GM23248 (cell line): ENCODE results near the gene GLYR1. TPM values are rescaled to one million over a fixed set of nuclear protein-coding genes. Genes with fewer than 3 reads are reported as not detected.
"Not testable (repeated sequence)": the region's sequence is repeated elsewhere in the genome, so short reads cannot be mapped to it uniquely, and the experiment has no call there.

Experiments
- DNase-seq: peaks from one replicate; pipeline ENCODE4 v3.0.0-alpha.2; 2015
- H2AFZ ChIP-seq: fragments of 200-600 bp; sonication (generic); 2 replicates; pipeline ENCODE4 v1.6.1; 2016; ENCODE audit warnings: antibody characterized with exemption
- H3F3A ChIP-seq: fragments of 200-600 bp; sonication (generic); 2 replicates; pipeline ENCODE4 v1.6.1; 2016; ENCODE audit warnings: mild to moderate bottlenecking, antibody characterized with exemption, mixed run types; ENCODE audit not compliant: insufficient read depth
- H3K27ac ChIP-seq: fragments of 200-600 bp; sonication (generic); 2 replicates; pipeline ENCODE4 v1.5.1; 2016; ENCODE audit warnings: mild to moderate bottlenecking
- H3K27me3 ChIP-seq: fragments of 200-600 bp; sonication (generic); replicated peaks from 2 replicates; pipeline ENCODE4 v1.6.1; 2016; ENCODE audit warnings: mild to moderate bottlenecking; ENCODE audit not compliant: insufficient read depth
- H3K36me3 ChIP-seq: fragments of 200-600 bp; sonication (generic); 2 replicates; pipeline ENCODE4 v1.6.1; 2016; ENCODE audit warnings: low read depth, mild to moderate bottlenecking
- H3K4me1 ChIP-seq: fragments of 200-600 bp; sonication (generic); 2 replicates; pipeline ENCODE4 v1.6.1; 2016; ENCODE audit warnings: mild to moderate bottlenecking; ENCODE audit not compliant: insufficient read depth
- H3K4me2 ChIP-seq: fragments of 200-600 bp; sonication (generic); one replicate; pipeline ENCODE4 v1.6.1; 2016; ENCODE audit warnings: mild to moderate bottlenecking; ENCODE audit not compliant: unreplicated experiment
- H3K4me3 ChIP-seq: fragments of 200-600 bp; sonication (generic); 2 replicates; pipeline ENCODE4 v1.5.1; 2016; ENCODE audit warnings: mild to moderate bottlenecking
- H3K79me2 ChIP-seq: fragments of 200-600 bp; sonication (generic); 2 replicates; pipeline ENCODE4 v1.6.1; 2016; ENCODE audit warnings: mild to moderate bottlenecking; ENCODE audit not compliant: insufficient read depth
- H3K9ac ChIP-seq: fragments of 200-600 bp; sonication (generic); 2 replicates; pipeline ENCODE4 v1.6.1; 2016; ENCODE audit warnings: mild to moderate bottlenecking
- H3K9me2 ChIP-seq: fragments of 200-600 bp; sonication (generic); 2 replicates; pipeline ENCODE4 v1.6.1; 2016; ENCODE audit warnings: mixed run types, mild to moderate bottlenecking, moderate library complexity; ENCODE audit not compliant: insufficient read depth
- H3K9me3 ChIP-seq: fragments of 200-600 bp; sonication (generic); one replicate; pipeline ENCODE4 v1.6.1; 2017; ENCODE audit warnings: low read depth
- H4K20me1 ChIP-seq: fragments of 200-600 bp; sonication (generic); 2 replicates; pipeline ENCODE4 v1.6.0; 2016; ENCODE audit not compliant: insufficient read depth
- EZH2 ChIP-seq: fragments of 200-600 bp; sonication (generic); IDR thresholded peaks from 2 replicates; pipeline ENCODE4 v1.6.1; 2018; ENCODE audit warnings: antibody characterized with exemption, mild to moderate bottlenecking; ENCODE audit not compliant: insufficient read depth, poor library complexity, severe bottlenecking
- EZH2phosphoT487 ChIP-seq: fragments of 200-600 bp; sonication (generic); IDR thresholded peaks from 2 replicates; pipeline ENCODE4 v1.6.1; 2018; ENCODE audit warnings: antibody characterized with exemption, moderate library complexity, mild to moderate bottlenecking, low read depth; ENCODE audit not compliant: insufficient read depth
- WGBS, 2 experiments: methylation state at CpG; one replicate each; pipeline ENCODE4 v1.1.6; 2015 to 2017; ENCODE audit warnings: low lambda C conversion rate in 2 of 2, low coverage in 1 of 2; ENCODE audit errors: missing lambda C conversion rate in 2 of 2; 5-methylcytosine and 5-hydroxymethylcytosine counted together
- in situ Hi-C: fragments of 300-500 bp; cut with MboI; formaldehyde crosslinking; loops from 2 replicates; pipeline ENCODE4 v1.15.0; 2020
- polyA plus RNA-seq: library from polyadenylated mRNA; unstranded; fragments of >200 nt; fragmentation: Nextera tagmentation; extraction: Ambion mirVana; gene quantifications from 2 replicates; pipeline ENCODE4 v1.2.1, GENCODE V29; 2016
- total RNA-seq: library from RNA; depleted of rRNA; stranded (reverse); fragments of >200 nt; shearing (Covaris generic); gene quantifications from 2 replicates; pipeline ENCODE4 v1.2.3, GENCODE V29; 2014

The GLYR1 gene
- total and polyA plus RNA-seq, 2 experiments from 2014 or later = 31.2 to 39.9 TPM

GRCh38 chr16:4787627-4788482 is 59.2 kb downstream of the GLYR1 start, which contains the start of gene SEPTIN12:
Gene SEPTIN12 (minus strand): TSS chr16:4788345. CDS start chr16:4787645, 700 bp downstream.
- no peak within 1 kb of the TSS for H3K27ac ChIP-seq
- no peak for DNase-seq
- H3K4me3 ChIP-seq = no peak within 1 kb of the TSS
- H3K27me3 ChIP-seq = no peaks in the 10 kb centered on the region
- no peaks in the 10 kb centered on the region for H3K79me2 ChIP-seq
- H3K9ac ChIP-seq = no peak within 1 kb of the TSS
- H3F3A ChIP-seq = no peaks in the 10 kb centered on the region
- no peak within 1 kb of the TSS for H2AFZ ChIP-seq
- H3K4me1 ChIP-seq = no peaks in the 10 kb centered on the region
- no peaks in the 10 kb centered on the region for H3K36me3 ChIP-seq
- WGBS, 2 experiments = 59 to 60% methylated on average over 14 of the region's 14 CpGs
- no peaks in the 10 kb centered on the region for H3K9me2 ChIP-seq
- H3K4me2 ChIP-seq = no peak within 1 kb of the TSS
- H4K20me1 ChIP-seq = no peaks in the 10 kb centered on the region
- TF ChIP-seq EZH2 = no peak
- in situ Hi-C loops = no loop called here
- no peaks in the 10 kb centered on the region for H3K9me3 ChIP-seq

- Histone ChIP-seq H3K27me3 (no peaks in the 10 kb centered on the region), H3K9me2 (no peaks in the 10 kb centered on the region), H3F3A (no peaks in the 10 kb centered on the region), H3K9ac (no peak overlapping the region), H3K27ac (no peak overlapping the region), H3K36me3 (no peaks in the 10 kb centered on the region), H3K4me1 (no peaks in the 10 kb centered on the region), H3K4me2 (no peak overlapping the region), H3K4me3 (no peak overlapping the region), H4K20me1 (no peaks in the 10 kb centered on the region), H2AFZ (no peak overlapping the region), H3K9me3 (no peaks in the 10 kb centered on the region), H3K79me2 (no peaks in the 10 kb centered on the region)
- no peak for DNase-seq
- TF ChIP-seq EZH2phosphoT487 (no peak), EZH2 (no peak)
- in situ Hi-C loops = no loop called here
- 92 to 93% methylated on average over 8 of the region's 8 CpGs for WGBS, 2 experiments
Measured at GRCh38 chr16:4787068-4787467, 60.0 kb downstream of the GLYR1 start.

- WGBS, 2 experiments = 86 to 92% methylated on average over 17 to 21 of the region's 23 CpGs
- Histone ChIP-seq H3K36me3 (no peaks in the 10 kb centered on the region), H3K9me3 (no peaks in the 10 kb centered on the region), H3K4me3 (no peak overlapping the region), H3K9me2 (no peaks in the 10 kb centered on the region), H3K4me2 (no peak overlapping the region), H2AFZ (no peak overlapping the region), H3K79me2 (no peaks in the 10 kb centered on the region), H3F3A (no peaks in the 10 kb centered on the region), H4K20me1 (no peaks in the 10 kb centered on the region), H3K27me3 (no peaks in the 10 kb centered on the region), H3K27ac (no peak overlapping the region), H3K9ac (no peak overlapping the region), H3K4me1 (no peaks in the 10 kb centered on the region)
- in situ Hi-C loops = no loop called here
- no peak for TF ChIP-seq EZH2
- TF ChIP-seq EZH2phosphoT487 = no peak
- no peak for DNase-seq
Measured at GRCh38 chr16:4785758-4786433, 61.2 kb downstream of the GLYR1 start.

- H3K9me2 ChIP-seq, H4K20me1 ChIP-seq, in situ Hi-C loops, H3K4me3 ChIP-seq, H3K79me2 ChIP-seq, H3K9me3 ChIP-seq, H3K27ac ChIP-seq, H3K36me3 ChIP-seq, H3F3A ChIP-seq, H3K27me3 ChIP-seq, H3K4me2 ChIP-seq, H3K4me1 ChIP-seq, H2AFZ ChIP-seq, H3K9ac ChIP-seq, DNase-seq: not testable (repeated sequence)
- 86 to 88% methylated on average over 12 to 14 of the region's 14 CpGs for WGBS, 2 experiments
Measured at GRCh38 chr16:4784444-4784987, 62.6 kb downstream of the GLYR1 start.
